Stimulated activated effector memory CD8-positive, alpha-beta T cell treated with anti-CD3 and anti-CD28 coated beads, Interleukin-12 subunit alpha, Interleukin-12 subunit beta, amount 100 ng/mL, for 72 hours (primary cell): ENCODE results near the gene MGST2.
"Not testable (repeated sequence)": the region's sequence is repeated elsewhere in the genome, so short reads cannot be mapped to it uniquely, and the experiment has no call there.

ENCODE experiments used
- ATAC-seq: fragments of 150-1000 bp; cut with Tn5 transposase; 2 replicates; pipeline ENCODE4 v1.10.0; 2021
- DNase-seq, 2 donors: peaks; one replicate each; pipeline ENCODE4 v3.0.0; 2021 to 2022; ENCODE audit warnings: low spot score in 2 of 2
- H3K27ac Mint-ChIP-seq: one replicate; pipeline ENCODE4 v1.8.0; 2022; ENCODE audit warnings: mild to moderate bottlenecking, mixed read lengths
- H3K36me3 Mint-ChIP-seq: one replicate; pipeline ENCODE4 v1.8.0; 2022; ENCODE audit warnings: mild to moderate bottlenecking, mixed read lengths
- H3K4me1 Mint-ChIP-seq: one replicate; pipeline ENCODE4 v1.8.0; 2022; ENCODE audit warnings: mixed read lengths
- H3K4me3 Mint-ChIP-seq: one replicate; pipeline ENCODE4 v1.8.0; 2022; ENCODE audit warnings: mild to moderate bottlenecking, mixed read lengths
- H3K9me3 Mint-ChIP-seq: one replicate; pipeline ENCODE4 v1.8.0; 2022; ENCODE audit warnings: mixed read lengths

The MGST2 gene

DNA sequence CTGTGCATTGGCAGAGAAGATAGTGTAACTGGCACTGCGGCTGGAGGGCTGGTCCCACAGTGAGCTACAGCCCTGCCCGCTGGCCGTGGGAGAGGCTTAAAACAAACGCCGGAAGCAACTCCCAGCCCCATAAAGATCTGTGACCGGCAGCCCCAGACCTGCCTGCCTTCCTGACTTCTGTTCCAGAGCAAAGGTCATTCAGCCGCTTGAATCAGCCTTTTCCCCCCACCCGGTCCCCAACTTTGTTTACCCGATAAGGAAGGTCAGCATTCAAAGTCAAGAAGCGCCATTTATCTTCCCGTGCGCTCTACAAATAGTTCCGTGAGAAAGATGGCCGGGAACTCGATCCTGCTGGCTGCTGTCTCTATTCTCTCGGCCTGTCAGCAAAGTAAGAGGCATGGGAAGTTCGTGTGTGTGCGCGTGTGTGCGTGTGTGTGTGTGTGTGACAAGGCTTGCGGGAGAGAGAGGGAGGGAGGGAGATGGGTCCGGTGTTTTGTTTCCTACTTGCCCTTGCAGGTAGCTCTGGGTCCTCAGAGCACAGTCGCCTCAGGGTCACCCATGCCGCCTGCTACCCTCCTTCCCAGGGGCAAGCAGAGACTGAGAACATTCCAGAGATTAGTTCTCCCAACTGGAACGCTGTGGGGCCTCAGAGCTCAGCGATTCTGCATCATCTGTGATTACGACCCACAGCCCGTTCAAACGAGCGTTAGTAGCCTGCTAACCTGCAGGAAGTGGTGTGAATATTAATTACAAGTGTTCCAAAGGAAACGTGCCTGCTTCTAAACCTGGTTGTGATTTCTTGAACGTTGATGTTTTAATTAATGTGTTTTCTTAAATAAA is at the start of gene MGST2:
MGST2 (plus strand) TSS at position 130 of the 840 bp plus-strand sequence; CDS start at position 331, 201 bp downstream.
- Mint-ChIP-seq H3K36me3 (no peaks in the 10 kb centered on the region), H3K9me3 (no peaks in the 10 kb centered on the region), H3K27ac (peak within 1 kb of the TSS; percentile 84), H3K4me3 (peak within 1 kb of the TSS; percentile 79), H3K4me1 (peaks cover 17% of the 10 kb centered on the region)
- ATAC-seq (peak; percentile 78), DNase-seq (peak in 1 of 2 donors; percentile 68)

- H3K27ac Mint-ChIP-seq, result no peak overlapping the region
- H3K9me3 Mint-ChIP-seq, result no peaks in the 10 kb centered on the region
- ATAC-seq (no peak), DNase-seq (no peak)
- no peak overlapping the region for H3K4me3 Mint-ChIP-seq
- no peaks in the 10 kb centered on the region for H3K36me3 Mint-ChIP-seq
- no peaks in the 10 kb centered on the region for H3K4me1 Mint-ChIP-seq
Observed at GRCh38 chr4:139617702-139618490, 47.7 kb upstream of the MGST2 start.

DNA sequence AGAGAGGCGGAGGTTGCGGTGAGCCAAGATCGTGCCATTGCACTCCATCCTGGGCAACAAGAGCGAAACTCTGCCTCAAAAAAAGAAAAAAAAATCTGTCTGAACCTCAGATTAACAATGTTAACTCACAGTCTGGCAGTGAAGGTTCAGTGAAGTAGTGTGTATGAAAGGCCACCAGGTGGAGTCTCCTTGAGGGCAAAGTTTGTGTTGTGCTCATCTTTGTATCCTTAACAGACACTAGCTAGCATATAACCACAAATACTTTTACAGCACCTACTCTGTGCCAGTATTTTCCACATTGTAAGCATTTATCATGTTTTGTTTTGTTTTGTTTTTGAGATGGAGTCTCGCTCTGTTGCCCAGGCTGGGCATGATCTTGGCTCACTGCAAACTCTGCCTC is 46.0 kb upstream of the MGST2 start:
- Mint-ChIP-seq H3K4me1 (no peaks in the 10 kb centered on the region), H3K9me3 (no peaks in the 10 kb centered on the region), H3K4me3 (no peak overlapping the region), H3K27ac (no peak overlapping the region), H3K36me3 (no peaks in the 10 kb centered on the region)
- DNase-seq (no peak), ATAC-seq (peak; percentile 54)

DNA sequence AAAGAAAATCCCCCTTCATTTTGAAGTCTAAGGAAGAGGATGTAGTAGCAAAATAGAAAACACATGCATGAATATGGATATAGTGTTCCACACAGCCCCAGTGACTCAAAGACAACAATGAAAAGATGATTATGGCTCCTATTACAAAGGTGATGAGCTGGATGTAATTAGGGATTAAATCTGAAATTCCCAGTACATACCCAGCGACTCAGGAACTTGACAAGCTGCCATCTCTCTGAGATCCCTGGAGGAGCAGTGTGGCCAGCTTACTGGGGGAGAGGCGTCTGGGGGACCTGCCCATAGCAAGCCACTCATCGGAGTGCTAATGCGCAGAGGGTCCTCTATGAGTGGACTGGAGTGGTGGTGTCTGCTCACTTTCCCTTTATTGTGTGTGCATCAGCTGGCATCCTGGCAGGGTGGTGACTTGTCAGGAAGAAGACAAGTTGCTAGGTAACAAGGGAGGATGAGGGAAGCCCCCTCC is 42.7 kb upstream of the MGST2 start:
- no peaks in the 10 kb centered on the region for H3K36me3 Mint-ChIP-seq
- no peaks in the 10 kb centered on the region for H3K9me3 Mint-ChIP-seq
- no peak overlapping the region for H3K4me3 Mint-ChIP-seq
- ATAC-seq (no peak), DNase-seq (no peak)
- H3K4me1 Mint-ChIP-seq, result no peaks in the 10 kb centered on the region
- H3K27ac Mint-ChIP-seq, result no peak overlapping the region

DNA sequence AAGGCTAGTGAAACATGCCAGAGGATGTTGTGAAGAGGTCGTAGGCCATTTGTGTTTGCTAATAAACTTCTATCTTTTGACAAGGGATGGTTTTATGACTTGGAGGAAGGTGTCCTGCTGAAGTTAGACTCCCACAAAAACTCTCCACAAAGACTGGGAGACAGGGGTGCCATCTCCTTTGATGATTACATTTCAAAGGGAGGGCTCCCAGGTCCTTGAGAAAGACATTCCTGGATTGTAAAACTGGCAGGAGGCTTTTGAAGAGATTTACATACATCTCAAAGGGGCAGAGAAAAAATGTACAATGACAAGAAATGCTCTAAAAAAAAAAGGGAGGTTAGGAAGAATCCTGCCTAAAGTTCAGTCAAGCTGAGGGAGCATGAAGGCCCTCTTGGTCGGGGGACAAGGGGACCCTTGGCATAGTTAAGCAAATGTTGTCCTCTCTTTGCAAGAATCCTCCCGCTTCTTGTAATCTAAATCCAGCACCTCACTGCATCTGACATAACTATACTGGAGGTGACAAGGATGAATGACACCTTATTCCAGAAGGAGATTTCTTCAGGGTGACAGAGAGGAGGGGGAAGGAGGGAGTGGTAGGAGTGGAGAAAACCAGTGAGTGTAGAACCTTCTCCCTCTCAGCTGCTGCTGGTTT is 41.1 kb upstream of the MGST2 start:
- H3K4me3 Mint-ChIP-seq, result no peak overlapping the region
- ATAC-seq (no peak), DNase-seq (no peak)
- H3K36me3 Mint-ChIP-seq, result no peaks in the 10 kb centered on the region
- H3K9me3 Mint-ChIP-seq, result no peaks in the 10 kb centered on the region
- H3K27ac Mint-ChIP-seq, result no peak overlapping the region
- H3K4me1 Mint-ChIP-seq, result no peaks in the 10 kb centered on the region

- Mint-ChIP-seq H3K9me3 (no peaks in the 10 kb centered on the region), H3K36me3 (no peaks in the 10 kb centered on the region), H3K27ac (no peak overlapping the region), H3K4me3 (no peak overlapping the region), H3K4me1 (no peaks in the 10 kb centered on the region)
- DNase-seq (no peak), ATAC-seq (no peak)
Observed at GRCh38 chr4:139625093-139625455, 40.5 kb upstream of the MGST2 start.

DNA sequence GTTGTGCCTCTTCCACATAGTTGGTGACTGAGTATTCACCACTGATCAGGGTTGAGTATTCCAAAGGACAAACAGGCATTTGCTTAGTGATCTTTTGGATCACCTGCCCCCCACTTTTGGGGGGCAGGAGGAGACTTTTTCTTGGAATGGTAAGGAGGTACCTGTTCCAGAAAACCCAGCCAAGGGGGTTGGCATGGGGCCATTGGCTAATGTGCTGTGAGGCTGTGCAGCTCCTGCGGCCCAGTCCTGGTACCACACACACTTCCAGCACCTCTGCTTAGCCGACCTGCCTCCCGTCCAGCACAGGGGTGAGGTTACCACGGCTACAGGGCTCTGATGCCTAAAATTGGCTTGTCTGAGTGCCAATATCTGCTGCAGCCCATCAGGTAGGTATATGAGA is 40.1 kb upstream of the MGST2 start:
- no peak overlapping the region for H3K4me3 Mint-ChIP-seq

DNA sequence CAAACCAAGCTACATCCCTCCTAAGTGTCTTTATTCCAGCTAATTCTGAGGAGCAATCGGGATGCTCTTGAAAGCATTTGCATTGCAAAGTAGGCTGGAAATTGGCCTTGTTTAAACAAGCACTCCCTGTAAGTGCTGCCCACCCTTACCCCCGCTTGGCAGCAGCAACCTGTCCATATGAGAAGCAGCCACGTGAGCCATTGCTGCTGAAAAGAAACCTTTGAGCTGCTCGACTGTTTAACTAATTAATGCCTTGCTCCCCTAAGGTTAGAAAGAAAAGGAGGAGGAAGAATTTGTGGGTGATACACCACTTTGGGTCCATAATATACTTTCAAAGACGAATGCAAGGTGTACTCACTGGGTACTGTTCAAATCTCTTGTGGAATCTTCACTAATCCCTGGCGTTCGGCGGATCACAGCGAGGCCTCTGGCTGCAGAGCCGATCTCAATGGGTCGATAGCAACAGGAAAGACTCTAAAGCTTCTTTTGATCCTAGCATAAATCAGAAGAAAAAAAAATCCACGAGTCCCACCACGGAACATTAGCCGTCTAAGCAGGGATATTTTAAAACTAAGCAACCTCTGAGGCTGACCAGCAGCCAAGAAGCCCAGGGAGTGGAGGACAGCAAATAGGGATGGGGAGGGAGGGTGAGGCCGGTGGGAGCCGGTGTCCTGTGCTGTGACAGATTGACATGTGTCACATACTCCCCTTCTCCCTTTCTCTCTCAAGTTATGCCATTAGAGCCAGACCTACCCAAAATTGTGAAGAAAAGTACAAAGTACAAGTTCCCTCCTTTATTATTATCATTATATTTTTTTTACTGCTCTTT is 37.2 kb upstream of the MGST2 start:
- H3K4me1 Mint-ChIP-seq, result no peaks in the 10 kb centered on the region
- H3K36me3 Mint-ChIP-seq, result no peaks in the 10 kb centered on the region
- ATAC-seq (no peak), DNase-seq (no peak)
- H3K9me3 Mint-ChIP-seq, result no peaks in the 10 kb centered on the region
- H3K27ac Mint-ChIP-seq, result no peak overlapping the region
- no peak overlapping the region for H3K4me3 Mint-ChIP-seq

More for the DNA sequence above, 40.1 kb upstream of the MGST2 start:
- no peak overlapping the region for H3K27ac Mint-ChIP-seq
- H3K9me3 Mint-ChIP-seq, result no peaks in the 10 kb centered on the region
- no peak for ATAC-seq
- H3K36me3 Mint-ChIP-seq, result no peaks in the 10 kb centered on the region
- no peak for DNase-seq
- no peaks in the 10 kb centered on the region for H3K4me1 Mint-ChIP-seq

GRCh38 chr4:139629436-139630125 is 36.0 kb upstream of the MGST2 start:
- Mint-ChIP-seq H3K9me3 (no peaks in the 10 kb centered on the region), H3K4me1 (no peaks in the 10 kb centered on the region), H3K36me3 (no peaks in the 10 kb centered on the region), H3K4me3 (no peak overlapping the region), H3K27ac (no peak overlapping the region)
- ATAC-seq (no peak), DNase-seq (no peak)

DNA sequence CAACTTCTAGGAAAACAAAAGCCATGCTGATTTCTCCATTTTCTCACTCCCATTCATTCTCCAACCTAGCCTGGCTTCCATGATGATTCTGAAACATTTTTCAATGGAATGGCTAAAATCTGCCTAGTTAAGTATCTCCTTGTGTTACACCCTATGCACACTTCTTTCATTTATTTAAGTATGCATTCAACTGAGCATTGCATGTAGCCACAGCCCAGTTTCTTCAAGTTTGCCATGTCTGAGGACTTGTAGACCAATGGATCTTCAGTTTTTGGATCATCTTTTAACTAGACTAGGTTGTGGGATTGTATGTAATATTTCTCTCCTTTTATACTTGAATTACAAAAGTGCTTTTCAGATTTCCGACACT is 35.5 kb upstream of the MGST2 start:
- Mint-ChIP-seq H3K4me3 (no peak overlapping the region), H3K9me3 (no peaks in the 10 kb centered on the region), H3K4me1 (no peaks in the 10 kb centered on the region), H3K27ac (no peak overlapping the region), H3K36me3 (no peaks in the 10 kb centered on the region)
- no peak for DNase-seq
- ATAC-seq, result no peak

DNA sequence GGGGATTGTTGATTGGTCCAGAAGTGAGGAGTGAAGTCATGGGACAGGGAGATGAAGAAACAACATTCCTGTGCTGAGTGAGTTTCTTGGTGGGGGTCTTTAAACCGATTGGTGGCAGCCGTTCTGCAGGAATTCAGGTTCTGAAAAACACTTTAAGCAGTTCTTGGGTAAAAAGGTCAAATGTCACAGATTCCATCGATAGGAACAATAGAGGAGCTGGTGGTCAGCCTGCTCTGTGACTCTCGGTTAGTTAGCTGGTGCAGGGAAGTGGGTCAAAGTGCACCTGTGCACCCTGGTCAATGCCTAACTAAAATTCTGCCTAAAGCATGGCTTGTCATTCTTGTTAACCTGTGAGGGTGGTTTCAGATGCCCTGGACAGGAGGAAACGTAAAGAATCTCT is 34.6 kb upstream of the MGST2 start:
- Mint-ChIP-seq H3K27ac (no peak overlapping the region), H3K9me3 (no peaks in the 10 kb centered on the region), H3K36me3 (no peaks in the 10 kb centered on the region), H3K4me3 (no peak overlapping the region), H3K4me1 (no peaks in the 10 kb centered on the region)
- ATAC-seq, result no peak
- DNase-seq, result no peak

GRCh38 chr4:139631791-139632190 is 33.8 kb upstream of the MGST2 start:
- ATAC-seq (no peak), DNase-seq (no peak)
- Mint-ChIP-seq H3K9me3 (no peaks in the 10 kb centered on the region), H3K27ac (no peak overlapping the region), H3K4me1 (no peaks in the 10 kb centered on the region), H3K4me3 (no peak overlapping the region), H3K36me3 (no peaks in the 10 kb centered on the region)

GRCh38 chr4:139632739-139633138 is 32.9 kb upstream of the MGST2 start:
- H3K36me3 Mint-ChIP-seq, H3K4me1 Mint-ChIP-seq, H3K27ac Mint-ChIP-seq, DNase-seq, ATAC-seq, H3K4me3 Mint-ChIP-seq, H3K9me3 Mint-ChIP-seq: not testable (repeated sequence)

DNA sequence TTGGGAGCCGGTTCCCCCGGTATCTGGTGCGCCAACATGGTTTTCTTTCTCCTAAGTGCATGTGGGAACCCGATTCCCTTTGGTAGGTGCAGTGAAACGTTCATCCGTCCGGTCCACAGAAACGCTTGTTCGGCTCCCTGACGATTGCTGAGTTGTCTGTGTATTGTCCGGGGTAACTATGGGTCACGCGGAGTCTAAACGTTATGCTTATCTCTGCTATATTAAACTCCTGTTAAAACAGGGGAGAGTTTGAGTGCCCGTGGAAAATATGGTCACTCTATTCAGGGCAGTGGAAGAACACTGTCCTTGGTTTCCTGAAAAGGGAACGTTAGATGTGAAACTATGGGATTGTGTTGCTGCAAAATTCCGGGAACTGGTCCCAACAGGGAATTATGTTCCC is 32.4 kb upstream of the MGST2 start:
- H3K4me3 Mint-ChIP-seq, result no peak overlapping the region
- H3K27ac Mint-ChIP-seq, result no peak overlapping the region
- no peaks in the 10 kb centered on the region for H3K36me3 Mint-ChIP-seq
- no peaks in the 10 kb centered on the region for H3K4me1 Mint-ChIP-seq
- ATAC-seq (no peak), DNase-seq (no peak)
- peaks cover 3% of the 10 kb centered on the region for H3K9me3 Mint-ChIP-seq
